HG03280 (cell line): Measurements from ENCODE around the gene SNAPC4.
"Not testable (repeated sequence)": the region's sequence is repeated elsewhere in the genome, so short reads cannot be mapped to it uniquely, and the experiment has no call there.

ENCODE experiments used
- ATAC-seq: cut with Tn5 transposase; IDR thresholded peaks from one replicate; pipeline ENCODE4 v1.9.1; 2021; ENCODE audit warnings: mild to moderate bottlenecking, moderate library complexity; ENCODE audit not compliant: unreplicated experiment

Gene SNAPC4

GRCh38 chr9:136433043-136433715 is 33.2 kb upstream of the SNAPC4 start:
- ATAC-seq: no peak

- ATAC-seq: no peak
Measured at GRCh38 chr9:136432591-136432990, 32.6 kb upstream of the SNAPC4 start.

- ATAC-seq: no peak
Measured at GRCh38 chr9:136431782-136432350, 31.9 kb upstream of the SNAPC4 start.

GRCh38 chr9:136430588-136431234 is 30.7 kb upstream of the SNAPC4 start:
- ATAC-seq: no peak

GRCh38 chr9:136429683-136430491 is 29.9 kb upstream of the SNAPC4 start:
- no peak for ATAC-seq

GRCh38 chr9:136429075-136429628 is 29.2 kb upstream of the SNAPC4 start:
- no peak for ATAC-seq

GRCh38 chr9:136426787-136427186 is 26.8 kb upstream of the SNAPC4 start:
- no peak for ATAC-seq

GRCh38 chr9:136425367-136425766 is 25.4 kb upstream of the SNAPC4 start:
- ATAC-seq: not testable (repeated sequence)

GRCh38 chr9:136424750-136425362 is 24.9 kb upstream of the SNAPC4 start:
- ATAC-seq: no peak

- no peak for ATAC-seq
Measured at GRCh38 chr9:136423432-136424146, 23.6 kb upstream of the SNAPC4 start.

GRCh38 chr9:136422876-136423275 is 22.9 kb upstream of the SNAPC4 start:
- no peak for ATAC-seq

GRCh38 chr9:136421791-136422190 is 21.8 kb upstream of the SNAPC4 start:
- ATAC-seq: no peak

- no peak for ATAC-seq
Measured at GRCh38 chr9:136419092-136419420, 19.1 kb upstream of the SNAPC4 start.

GRCh38 chr9:136418182-136419091 is 18.5 kb upstream of the SNAPC4 start:
- no peak for ATAC-seq

- no peak for ATAC-seq
Measured at GRCh38 chr9:136416914-136417313, 16.9 kb upstream of the SNAPC4 start.

- ATAC-seq: no peak
Measured at GRCh38 chr9:136416427-136416826, 16.5 kb upstream of the SNAPC4 start.

GRCh38 chr9:136412962-136413361 is 13.0 kb upstream of the SNAPC4 start:
- ATAC-seq: no peak

GRCh38 chr9:136411378-136411777 is 11.4 kb upstream of the SNAPC4 start:
- no peak for ATAC-seq
